ENCODE results near the gene P2RX3. TPM values are rescaled to one million over a fixed set of nuclear protein-coding genes. Genes with fewer than 3 reads are reported as not detected.

Gene P2RX3
- total and polyA plus RNA-seq, 2 of the 8 experiments (the other 6 are each of a cell fraction or from before 2014, with no cell fraction given) = 0.45 to 0.47 TPM

DNA sequence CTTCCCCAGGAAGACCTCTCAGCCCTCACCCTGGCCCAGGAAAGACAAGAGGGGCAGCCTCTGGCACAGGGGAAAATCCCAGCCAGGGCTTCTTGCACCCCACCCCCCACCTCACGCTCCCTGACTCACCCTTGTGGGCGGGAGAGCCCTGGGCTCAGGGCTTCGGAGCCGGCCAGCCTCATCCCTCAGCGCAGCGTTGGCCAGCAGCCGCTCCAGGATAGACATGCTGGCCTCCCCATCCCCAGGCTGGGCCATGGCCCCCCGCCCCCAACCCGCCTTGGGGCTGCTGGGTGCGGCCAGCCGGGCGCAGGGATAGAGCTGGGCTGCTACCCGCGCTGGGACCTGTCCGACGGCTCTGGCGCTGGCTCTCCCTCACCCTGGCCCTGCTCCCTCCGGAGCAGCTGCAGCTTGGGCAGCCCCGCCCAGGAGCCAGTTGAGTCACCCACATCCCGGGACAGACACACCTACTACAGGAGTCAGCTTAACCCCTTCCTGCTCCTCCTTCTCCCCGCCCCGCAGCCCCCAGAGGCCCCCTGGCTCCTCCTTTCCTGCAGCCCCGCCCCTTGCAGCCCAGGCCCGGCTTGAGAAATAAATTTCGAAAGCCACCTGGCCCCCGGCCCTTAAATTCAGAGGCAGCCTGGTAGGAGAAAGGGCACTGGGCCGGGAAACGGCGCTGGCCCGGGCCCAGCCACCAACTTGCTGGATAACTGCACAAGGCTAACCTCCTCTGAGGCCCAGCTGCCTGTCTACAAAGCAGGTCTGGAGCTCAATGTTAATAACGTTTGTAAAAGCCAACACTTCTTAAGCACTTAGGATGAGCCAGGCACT lies 26.8 kb upstream of the P2RX3 start (continued):
- TF ChIP-seq CREB1 (IDR thresholded peaks at IDR 0.05) = 0 out of 2 replicates have a peak, but pooled peaks have one; percentile 39
- TF ChIP-seq PHF8 (conservative IDR thresholded peaks at IDR 0.05; ENCODE audit: low read depth, low read length) = 0 out of 2 replicates have a peak, but pooled peaks have one; percentile 33
- TF ChIP-seq BCL11A (IDR thresholded peaks at IDR 0.05; ENCODE audit: low read depth in 2 of 2, low read length in 2 of 2) = no peak
- TF ChIP-seq, protein P1, sequence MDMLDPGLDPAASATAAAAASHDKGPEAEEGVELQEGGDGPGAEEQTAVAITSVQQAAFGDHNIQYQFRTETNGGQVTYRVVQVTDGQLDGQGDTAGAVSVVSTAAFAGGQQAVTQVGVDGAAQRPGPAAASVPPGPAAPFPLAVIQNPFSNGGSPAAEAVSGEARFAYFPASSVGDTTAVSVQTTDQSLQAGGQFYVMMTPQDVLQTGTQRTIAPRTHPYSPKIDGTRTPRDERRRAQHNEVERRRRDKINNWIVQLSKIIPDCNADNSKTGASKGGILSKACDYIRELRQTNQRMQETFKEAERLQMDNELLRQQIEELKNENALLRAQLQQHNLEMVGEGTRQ (IDR thresholded peaks at IDR 0.05; ENCODE audit: low read length) = no peak
- no peak for TF ChIP-seq SP2 (IDR thresholded peaks at IDR 0.05; ENCODE audit: low read length)
- TF ChIP-seq, protein P2, sequence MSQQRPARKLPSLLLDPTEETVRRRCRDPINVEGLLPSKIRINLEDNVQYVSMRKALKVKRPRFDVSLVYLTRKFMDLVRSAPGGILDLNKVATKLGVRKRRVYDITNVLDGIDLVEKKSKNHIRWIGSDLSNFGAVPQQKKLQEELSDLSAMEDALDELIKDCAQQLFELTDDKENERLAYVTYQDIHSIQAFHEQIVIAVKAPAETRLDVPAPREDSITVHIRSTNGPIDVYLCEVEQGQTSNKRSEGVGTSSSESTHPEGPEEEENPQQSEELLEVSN (IDR thresholded peaks at IDR 0.05) = no peak
- TF ChIP-seq HDAC2 (IDR thresholded peaks at IDR 0.05; ENCODE audit: borderline replicate concordance in 1 of 2, low read depth in 2 of 2, low read length in 2 of 2) = no peak
- TF ChIP-seq CBX5 (IDR thresholded peaks at IDR 0.05; ENCODE audit: low read depth, low read length) = no peak
- TF ChIP-seq RBBP5 (IDR thresholded peaks at IDR 0.05; ENCODE audit: borderline replicate concordance, low read depth, low read length) = peak; percentile 47; the same call in 1 of the 2 replicates
- TF ChIP-seq BRCA1 (IDR thresholded peaks at IDR 0.05; ENCODE audit: low read depth, low read length) = no peak

All from H1 (cell line).